GM18517 (cell line): ENCODE data around the gene MAVS.
A peak's percentile ranks its signal among the peaks of the same experiment; 100 is the strongest.
"Not testable (repeated sequence)": the region's sequence is repeated elsewhere in the genome, so short reads cannot be mapped to it uniquely, and the experiment has no call there.

Experiments used
- ATAC-seq: cut with Tn5 transposase; IDR thresholded peaks from one replicate; pipeline ENCODE4 v1.9.1; 2021; ENCODE audit warnings: mild to moderate bottlenecking, moderate library complexity; ENCODE audit not compliant: unreplicated experiment

The MAVS gene

GRCh38 chr20:3885715-3886114 is 39.1 kb downstream of the MAVS start:
- no peak for ATAC-seq

GRCh38 chr20:3887876-3888620 is 41.4 kb downstream of the MAVS start:
- no peak for ATAC-seq

- ATAC-seq = peak; percentile 91
Measured at GRCh38 chr20:3888622-3889488, 42.2 kb downstream of the MAVS start, which contains the start of gene PANK2. TSS of gene PANK2 (plus strand) at chr20:3889387.

GRCh38 chr20:3889489-3890397 is 43.1 kb downstream of the MAVS start:
- ATAC-seq = no peak

GRCh38 chr20:3890398-3890751 is 43.7 kb downstream of the MAVS start:
- ATAC-seq = no peak

GRCh38 chr20:3890999-3891929 is 44.6 kb downstream of the MAVS start:
- no peak for ATAC-seq

GRCh38 chr20:3894796-3895195 is 48.2 kb downstream of the MAVS start:
- ATAC-seq = no peak

- ATAC-seq = no peak
Measured at GRCh38 chr20:3896302-3896701, 49.7 kb downstream of the MAVS start.

GRCh38 chr20:3896853-3897583 is 50.4 kb downstream of the MAVS start:
- ATAC-seq = no peak

- not testable (repeated sequence) for ATAC-seq
Measured at GRCh38 chr20:3898181-3898580, 51.5 kb downstream of the MAVS start.

GRCh38 chr20:3898639-3899038 is 52.0 kb downstream of the MAVS start:
- ATAC-seq = no peak

GRCh38 chr20:3900187-3900604 is 53.6 kb downstream of the MAVS start:
- no peak for ATAC-seq

GRCh38 chr20:3901028-3901705 is 54.5 kb downstream of the MAVS start:
- no peak for ATAC-seq

- ATAC-seq = no peak
Measured at GRCh38 chr20:3901706-3902440, 55.2 kb downstream of the MAVS start.

GRCh38 chr20:3902446-3902845 is 55.8 kb downstream of the MAVS start:
- ATAC-seq = no peak

GRCh38 chr20:3904224-3904623 is 57.6 kb downstream of the MAVS start:
- no peak for ATAC-seq

- no peak for ATAC-seq
Measured at GRCh38 chr20:3904857-3905256, 58.2 kb downstream of the MAVS start.
